ENCODE measurements around the gene BBS9.
"Not testable (repeated sequence)": the region's sequence is repeated elsewhere in the genome, so short reads cannot be mapped to it uniquely, and the experiment has no call there.

The BBS9 gene

GRCh38 chr7:33278095-33278494 is 148.7 kb downstream of the BBS9 start:
- no peak for DNase-seq (ENCODE audit: low spot score)

DNA sequence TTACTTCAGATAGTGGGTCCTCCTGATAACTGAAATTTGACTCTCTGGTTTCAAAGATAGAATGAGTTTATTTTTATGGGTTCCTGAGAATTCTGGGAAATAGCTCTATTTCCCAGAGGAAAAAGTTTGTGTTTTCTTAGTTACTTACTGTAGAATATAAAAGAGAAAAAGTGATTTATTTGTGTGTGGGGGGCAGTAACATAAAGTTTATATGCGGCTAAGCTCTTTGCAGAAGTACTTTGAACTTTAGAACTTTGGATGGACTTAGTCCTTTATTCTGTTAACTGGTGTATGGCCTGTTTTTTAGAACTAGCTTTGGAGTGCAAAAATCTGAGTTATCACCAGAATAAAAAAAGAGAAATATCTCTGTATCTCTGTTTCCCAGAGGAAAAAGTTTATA is 157.1 kb downstream of the BBS9 start:
- no peak for DNase-seq (ENCODE audit: low spot score)

GRCh38 chr7:33287738-33288137 is 158.4 kb downstream of the BBS9 start:
- DNase-seq (ENCODE audit: low spot score) = no peak

- DNase-seq (ENCODE audit: low spot score) = no peak
These were observed 169.5 kb downstream of the BBS9 start for GRCh38 chr7:33298848-33299247.

GRCh38 chr7:33299425-33299824 is 170.1 kb downstream of the BBS9 start:
- no peak for DNase-seq (ENCODE audit: low spot score)

DNA sequence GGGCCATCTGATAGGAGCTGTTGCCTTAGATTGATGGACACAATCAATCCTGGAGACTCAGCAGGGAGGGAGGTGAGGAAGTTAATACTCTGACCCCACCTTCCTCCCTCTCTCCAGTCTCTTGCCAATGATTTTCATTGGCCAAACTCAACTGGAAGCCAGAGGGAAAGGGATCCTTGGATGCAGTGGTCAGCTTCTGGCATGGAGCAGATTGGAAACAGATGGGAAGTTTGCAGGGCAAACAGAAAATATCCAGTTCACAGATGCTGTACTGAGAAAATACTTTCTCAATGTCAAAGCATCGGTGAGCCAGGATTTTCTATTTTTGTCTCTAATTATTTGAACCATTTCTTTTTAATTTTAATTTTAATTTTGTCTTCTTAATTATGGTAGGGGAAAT is 170.8 kb downstream of the BBS9 start:
- DNase-seq (ENCODE audit: low spot score) = no peak

DNA sequence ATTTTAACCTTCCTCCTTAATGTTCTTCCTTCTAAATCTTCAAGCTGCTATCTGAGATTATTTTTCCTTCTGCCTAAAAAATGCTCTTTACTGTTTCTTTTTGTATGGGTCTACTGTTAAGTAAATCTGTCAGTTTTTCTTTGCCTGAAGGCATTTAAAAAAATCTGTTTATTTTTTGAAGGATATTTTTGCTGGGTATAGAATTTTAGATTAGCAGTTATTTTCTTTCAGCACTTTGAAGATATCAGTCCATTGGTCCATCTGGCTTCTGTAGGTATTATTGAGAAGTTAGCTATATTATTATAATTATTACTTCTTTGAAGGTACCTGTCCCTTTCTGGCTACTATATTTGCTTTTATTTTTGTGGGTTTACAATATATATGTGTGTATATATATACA is 171.4 kb downstream of the BBS9 start:
- no peak for DNase-seq (ENCODE audit: low spot score)

DNA sequence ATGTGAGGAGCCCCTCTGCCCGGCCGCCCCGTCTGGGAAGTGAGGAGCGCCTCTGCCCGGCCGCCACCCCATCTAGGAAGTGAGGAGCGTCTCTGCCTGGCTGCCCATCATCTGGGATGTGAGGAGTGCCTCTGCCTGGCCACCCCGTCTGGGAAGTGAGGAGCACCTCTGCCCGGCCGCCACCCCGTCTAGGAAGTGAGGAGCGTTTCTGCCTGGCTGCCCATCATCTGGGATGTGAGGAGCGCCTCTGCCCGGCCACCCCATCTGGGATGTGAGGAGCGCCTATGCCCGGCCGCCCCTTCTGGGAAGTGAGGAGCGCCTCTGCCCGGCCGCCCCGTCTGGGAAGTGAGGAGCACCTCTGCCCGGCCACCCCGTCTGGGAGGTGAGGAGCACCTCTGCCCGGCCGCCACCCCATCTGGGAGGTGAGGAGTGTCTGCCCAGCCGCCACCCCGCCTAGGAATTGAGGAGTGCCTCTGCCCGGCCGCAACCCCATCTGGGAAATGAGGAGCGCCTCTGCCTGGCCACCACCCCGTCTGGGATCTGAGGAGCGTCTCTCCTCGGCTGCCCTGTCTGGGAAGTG is 174.7 kb downstream of the BBS9 start:
- DNase-seq (ENCODE audit: low spot score) = not testable (repeated sequence)

GRCh38 chr7:33307205-33307604 is 177.8 kb downstream of the BBS9 start:
- no peak for DNase-seq (ENCODE audit: low spot score)

DNA sequence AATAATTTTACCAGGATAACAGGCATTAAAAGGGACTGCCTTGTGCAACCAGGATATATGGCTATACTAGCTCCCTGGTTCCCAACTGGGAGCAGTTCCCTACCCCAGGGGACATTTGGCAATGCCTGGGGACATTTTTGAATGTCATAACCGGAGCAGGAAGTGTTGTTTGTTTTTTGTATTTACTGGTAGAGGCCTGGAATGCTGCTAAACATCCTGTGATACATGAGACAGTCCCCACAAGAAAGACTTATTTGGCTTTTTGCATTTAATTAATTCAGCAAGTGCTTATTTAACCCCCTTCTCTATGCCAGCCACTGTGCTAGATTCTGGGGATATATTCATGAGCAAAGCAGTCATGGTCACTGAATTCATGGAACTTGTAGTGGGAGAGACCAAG is 181.2 kb downstream of the BBS9 start:
- DNase-seq (ENCODE audit: low spot score) = no peak

- no peak for DNase-seq (ENCODE audit: low spot score)
These were observed 196.6 kb downstream of the BBS9 start for GRCh38 chr7:33325754-33326484.

- no peak for DNase-seq (ENCODE audit: low spot score)
These were observed 197.1 kb downstream of the BBS9 start for GRCh38 chr7:33326485-33326848.

DNA sequence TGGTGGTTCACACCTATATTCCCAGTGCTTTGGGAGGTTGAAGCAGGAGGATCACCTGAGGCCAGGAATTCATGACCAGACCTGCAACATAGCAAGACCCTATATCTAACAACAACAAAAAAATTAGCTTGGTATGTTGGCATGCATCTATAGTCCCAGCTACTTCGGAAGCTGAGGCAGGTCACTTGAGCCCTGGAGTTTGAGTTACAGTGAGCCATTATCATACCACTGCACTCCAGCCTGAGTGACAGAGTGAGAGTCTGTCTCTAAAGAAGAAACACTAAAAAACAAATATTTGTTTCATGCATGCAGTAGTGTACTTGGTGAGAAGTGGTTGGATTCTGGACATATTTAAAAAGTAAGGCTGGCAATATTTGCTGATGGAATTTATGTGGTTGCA is 198.1 kb downstream of the BBS9 start:
- no peak for DNase-seq (ENCODE audit: low spot score)

DNA sequence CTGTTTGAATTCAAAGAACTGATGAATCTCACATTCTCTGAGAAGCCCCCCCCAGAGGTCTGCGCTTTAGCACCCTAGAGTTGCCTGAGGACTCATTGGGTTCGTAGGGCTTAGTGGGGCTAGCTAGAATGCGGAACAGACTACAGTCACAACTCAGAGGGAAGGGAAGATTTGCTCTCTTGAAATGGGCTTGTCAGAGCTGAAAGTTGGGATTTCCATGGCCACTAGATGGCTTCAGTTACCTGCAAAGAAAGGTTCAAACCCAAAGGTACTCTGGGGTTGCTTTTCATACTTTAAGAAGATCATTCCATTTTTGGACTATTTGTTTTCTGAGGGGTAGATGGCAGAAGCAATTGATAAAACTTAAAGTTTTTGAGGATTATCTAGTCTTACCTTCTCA is 205.0 kb downstream of the BBS9 start:
- no peak for DNase-seq (ENCODE audit: low spot score)

DNA sequence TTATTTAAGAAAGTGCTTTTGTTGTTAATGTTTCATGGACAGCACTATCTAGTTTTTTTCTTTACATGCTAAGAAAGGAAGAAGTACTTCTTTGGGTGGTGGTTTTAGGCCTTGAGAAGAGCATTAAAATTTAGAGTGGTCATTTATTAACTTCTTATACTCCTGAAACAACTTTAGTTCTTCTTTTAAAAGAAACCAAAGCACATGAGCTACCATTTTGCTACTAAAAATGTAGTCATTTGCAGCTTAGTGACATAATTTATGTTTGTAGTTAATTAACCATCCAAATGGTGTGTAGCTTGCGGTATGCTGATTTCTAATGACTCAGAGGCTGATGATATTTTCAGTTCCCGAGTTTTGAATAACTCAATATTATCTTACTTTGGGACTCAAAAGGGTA is 207.5 kb downstream of the BBS9 start:
- DNase-seq (ENCODE audit: low spot score) = no peak

DNA sequence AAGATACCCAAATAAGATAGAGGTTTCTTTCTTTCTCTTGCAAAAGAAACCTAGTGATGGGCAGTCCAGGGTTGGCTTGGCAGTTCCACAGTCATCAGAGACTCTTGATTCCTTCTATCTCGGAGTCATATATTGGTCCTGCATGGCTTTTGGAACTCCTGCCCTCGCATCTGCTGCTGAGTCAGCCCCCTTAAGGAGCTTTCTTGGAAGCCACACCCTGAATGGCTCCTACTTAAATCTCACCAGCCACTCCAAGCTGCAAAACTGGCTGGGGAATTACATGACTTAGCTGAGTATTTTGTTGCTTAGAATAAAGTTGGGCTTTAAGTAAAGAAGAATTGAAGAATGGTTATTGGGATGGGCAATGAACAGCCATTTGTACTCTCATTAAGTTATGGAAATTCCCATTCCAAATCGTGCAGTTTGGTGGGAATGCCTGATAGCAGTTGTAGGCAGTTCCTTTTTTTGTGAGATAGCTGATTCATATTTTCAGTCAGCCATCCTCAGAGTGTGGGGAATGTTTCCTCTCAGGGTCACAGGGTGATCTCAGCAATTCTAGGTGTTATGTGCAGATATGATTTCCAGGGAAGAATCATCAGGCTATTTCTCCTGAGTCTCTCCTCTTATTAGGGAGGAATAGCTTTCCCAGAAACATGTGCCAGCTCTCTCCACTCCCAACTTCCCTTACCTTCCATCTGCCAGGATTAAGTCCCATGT is 209.9 kb downstream of the BBS9 start:
- no peak for DNase-seq (ENCODE audit: low spot score)

DNA sequence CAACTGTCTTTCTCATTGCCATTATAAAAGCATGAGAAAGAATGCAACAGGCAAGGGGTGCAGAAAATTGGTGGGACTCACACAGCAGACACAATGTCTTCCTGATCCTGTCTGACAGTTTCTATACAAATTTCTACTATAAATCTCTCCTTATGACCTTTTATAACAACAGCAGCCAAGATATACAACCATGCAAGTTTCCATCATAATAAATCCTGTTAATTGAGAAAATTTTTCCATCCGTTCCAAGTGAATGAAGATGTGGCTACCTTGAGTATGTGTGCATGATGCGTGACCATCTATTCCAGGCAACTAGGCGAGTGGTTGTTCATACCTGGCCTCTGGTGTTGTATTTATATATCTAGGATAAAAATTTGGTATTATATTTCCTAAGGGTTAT is 216.7 kb downstream of the BBS9 start:
- no peak for DNase-seq (ENCODE audit: low spot score)

DNA sequence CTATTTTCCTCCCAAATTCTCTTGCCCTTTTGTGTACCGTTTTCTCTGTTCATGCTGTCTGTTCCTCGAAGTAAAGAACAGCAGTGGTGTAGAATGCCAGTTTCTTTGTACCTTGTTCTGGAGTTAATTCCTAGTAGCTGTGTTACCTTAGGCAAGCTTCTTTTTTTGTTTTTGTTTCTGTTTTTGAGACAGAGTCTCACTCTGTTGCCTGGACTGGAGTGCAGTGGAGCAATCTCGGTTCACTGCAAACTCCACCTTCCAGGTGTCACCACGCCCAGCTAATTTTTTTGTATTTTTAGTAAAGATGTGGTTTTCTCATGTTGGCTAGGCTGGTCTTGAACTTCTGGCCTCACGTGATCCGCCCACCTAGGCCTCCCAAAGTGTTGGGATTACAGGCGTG is 221.2 kb downstream of the BBS9 start:
- no peak for DNase-seq (ENCODE audit: low spot score)

GRCh38 chr7:33351709-33352108 is 222.3 kb downstream of the BBS9 start:
- no peak for DNase-seq (ENCODE audit: low spot score)

DNA sequence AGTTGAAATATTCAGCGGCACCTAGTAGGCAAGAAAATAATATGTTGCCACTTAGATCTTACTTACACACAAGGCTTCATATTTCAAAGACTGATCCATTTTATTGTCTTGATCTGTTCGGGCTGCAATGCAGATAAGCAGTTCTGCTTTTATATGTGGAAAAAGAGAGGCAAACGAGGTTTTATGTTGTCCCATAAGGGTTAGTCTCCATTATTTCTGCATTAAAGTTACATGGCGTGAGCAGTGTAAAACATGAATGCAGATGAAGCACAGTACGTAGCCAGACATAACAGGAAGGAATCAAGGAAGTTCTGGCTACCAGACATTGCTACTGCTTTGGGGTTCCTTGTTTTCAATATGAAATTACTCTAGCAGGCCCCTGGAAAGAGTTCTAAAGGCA is 224.8 kb downstream of the BBS9 start:
- DNase-seq (ENCODE audit: low spot score) = no peak

- DNase-seq (ENCODE audit: low spot score) = no peak
These were observed 226.0 kb downstream of the BBS9 start for GRCh38 chr7:33355386-33355785.

GRCh38 chr7:33356336-33356735 is 227.0 kb downstream of the BBS9 start:
- no peak for DNase-seq (ENCODE audit: low spot score)

GRCh38 chr7:33357846-33358245 is 228.5 kb downstream of the BBS9 start:
- DNase-seq (ENCODE audit: low spot score) = no peak

DNA sequence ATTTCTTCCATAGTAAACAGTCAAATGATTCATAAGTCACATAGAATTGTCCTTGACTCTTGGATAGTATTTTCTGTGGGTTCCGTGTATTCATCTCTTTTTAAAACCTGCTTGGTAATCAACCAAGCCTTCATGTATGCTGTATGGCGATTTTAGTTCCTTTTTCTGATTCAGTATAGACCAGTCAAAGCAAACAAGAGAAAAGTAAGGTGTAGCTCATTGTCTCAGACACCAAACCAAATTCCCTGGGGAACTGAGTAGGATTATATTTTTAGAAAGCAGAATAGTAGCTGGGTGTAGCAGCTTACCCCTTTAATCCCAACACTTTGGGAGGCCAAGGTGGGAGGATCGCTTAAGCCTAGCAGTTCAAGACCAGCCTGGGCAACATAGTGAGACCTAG is 240.5 kb downstream of the BBS9 start:
- DNase-seq (ENCODE audit: low spot score) = no peak

All from left forelimb (tissue), 1 donor.